Vagina (tissue), 2 donors: Measurements from ENCODE around the gene ST6GALNAC4. TPM values are rescaled to one million over a fixed set of nuclear protein-coding genes. Genes with fewer than 3 reads are reported as not detected.

ENCODE experiments used
- DNase-seq, 2 donors: peaks; one replicate each; pipeline ENCODE4 v3.0.0-alpha.2; 2017; ENCODE audit errors: extremely low spot score in 2 of 2
- H3K27ac ChIP-seq: fragments of 200-600 bp; sonication (generic); one replicate; pipeline ENCODE4 v1.5.1; 2019
- H3K27me3 ChIP-seq: fragments of 200-600 bp; sonication (generic); one replicate; pipeline ENCODE4 v1.5.1; 2019
- H3K36me3 ChIP-seq, 2 donors: fragments of 200-600 bp; sonication (generic); one replicate each; pipeline ENCODE4 v1.5.1; 2017 to 2019
- H3K4me1 ChIP-seq: fragments of 200-600 bp; sonication (generic); one replicate; pipeline ENCODE4 v1.5.1; 2019
- H3K4me3 ChIP-seq, 2 donors: fragments of 200-600 bp; sonication (generic); 1 replicate in 1 of 2; 2 replicates in 1 of 2; pipeline ENCODE4 v1.5.1; 2016 to 2019
- H3K9me3 ChIP-seq: fragments of 200-600 bp; sonication (generic); one replicate; pipeline ENCODE4 v1.5.1; 2019
- CTCF ChIP-seq, 3 experiments: fragments of 450-650 bp in 2 of 3; fragments of 200-600 bp in 1 of 3; sonication (generic) in 1 of 3; IDR thresholded peaks; one replicate each; pipeline ENCODE4 v1.5.1; 2017 to 2019; ENCODE audit warnings: antibody characterized with exemption in 3 of 3, mild to moderate bottlenecking in 2 of 3, moderate library complexity in 2 of 3
- POLR2A ChIP-seq, 2 donors: fragments of 450-650 bp; IDR thresholded peaks; one replicate each; pipeline ENCODE4 v1.6.1; 2017; ENCODE audit warnings: antibody characterized with exemption in 2 of 2, mild to moderate bottlenecking in 2 of 2, moderate library complexity in 2 of 2
- POLR2AphosphoS5 ChIP-seq, 2 donors: sonication (generic); formaldehyde crosslinking; IDR thresholded peaks; one replicate each; pipeline ENCODE4 v1.9.0; 2017; ENCODE audit warnings: antibody characterized with exemption in 2 of 2, mild to moderate bottlenecking in 2 of 2, low read depth in 1 of 2; ENCODE audit not compliant: insufficient read depth in 1 of 2
- intact Hi-C: fragments of 100-400 bp; cut with DNase I; formaldehyde crosslinking; loops from one replicate; pipeline ENCODE4 v1.15.1; 2023
- total RNA-seq: library from RNA; depleted of rRNA; stranded (reverse); fragments of >200 nt; gene quantifications from one replicate; pipeline ENCODE4 v1.2.3, GENCODE V29; 2016

Gene ST6GALNAC4
- total RNA-seq, 1 donor from 2014 or later, result 33.1 TPM

GRCh38 chr9:127867356-127868277 lies 49.2 kb downstream of the ST6GALNAC4 start:
- DNase-seq, result no peak
- Histone ChIP-seq H3K4me3 (no peak overlapping the region), H3K4me1 (peaks cover 4% of the 10 kb centered on the region), H3K36me3 (peaks cover 0 to 18% of the 10 kb centered on the region in 2 donors), H3K27ac (no peak overlapping the region), H3K27me3 (no peaks in the 10 kb centered on the region), H3K9me3 (no peaks in the 10 kb centered on the region)
- TF ChIP-seq POLR2A (IDR thresholded peaks at IDR 0.05) (no peak), POLR2AphosphoS5 (IDR thresholded peaks at IDR 0.05; ENCODE audit: insufficient read depth in 1 of 2, low read depth in 1 of 2) (no peak), CTCF (IDR thresholded peaks at IDR 0.05) (no peak)
- intact Hi-C loops, result loop anchor here (5.0 kb wide), 1 partner anchor 80 kb away; the partner anchor contains the start of gene CDK9

GRCh38 chr9:127866535-127866934 lies 50.3 kb downstream of the ST6GALNAC4 start:
- TF ChIP-seq POLR2AphosphoS5 (IDR thresholded peaks at IDR 0.05; ENCODE audit: insufficient read depth in 1 of 2, low read depth in 1 of 2) (no peak), POLR2A (IDR thresholded peaks at IDR 0.05) (no peak), CTCF (IDR thresholded peaks at IDR 0.05) (no peak)
- intact Hi-C loops, result loop anchor here (5.0 kb wide), 1 partner anchor 79 kb away; the partner anchor contains the start of gene CDK9
- DNase-seq, result no peak
- no peak overlapping the region for H3K4me3 ChIP-seq
- no peak overlapping the region for H3K27ac ChIP-seq
- no peaks in the 10 kb centered on the region for H3K27me3 ChIP-seq
- H3K4me1 ChIP-seq, result peaks cover 15% of the 10 kb centered on the region
- H3K36me3 ChIP-seq, result peaks cover 0 to 7% of the 10 kb centered on the region in 2 donors
- no peaks in the 10 kb centered on the region for H3K9me3 ChIP-seq

GRCh38 chr9:127865645-127866464 lies 51.0 kb downstream of the ST6GALNAC4 start:
- no peaks in the 10 kb centered on the region for H3K27me3 ChIP-seq
- peaks cover 0 to 4% of the 10 kb centered on the region in 2 donors for H3K36me3 ChIP-seq
- no peaks in the 10 kb centered on the region for H3K9me3 ChIP-seq
- TF ChIP-seq POLR2A (IDR thresholded peaks at IDR 0.05) (no peak), POLR2AphosphoS5 (IDR thresholded peaks at IDR 0.05; ENCODE audit: insufficient read depth in 1 of 2, low read depth in 1 of 2) (no peak), CTCF (IDR thresholded peaks at IDR 0.05) (no peak)
- intact Hi-C loops, result loop anchor here (5.0 kb wide), 1 partner anchor 79 kb away; the partner anchor contains the start of gene CDK9
- no peak overlapping the region for H3K27ac ChIP-seq
- H3K4me3 ChIP-seq, result no peak overlapping the region
- peaks cover 19% of the 10 kb centered on the region for H3K4me1 ChIP-seq
- no peak for DNase-seq

- Histone ChIP-seq H3K27me3 (no peaks in the 10 kb centered on the region), H3K4me1 (peaks cover 21% of the 10 kb centered on the region), H3K9me3 (no peaks in the 10 kb centered on the region), H3K36me3 (peaks cover 0 to 4% of the 10 kb centered on the region in 2 donors), H3K4me3 (no peak overlapping the region), H3K27ac (no peak overlapping the region)
- intact Hi-C loops, result no loop called here
- TF ChIP-seq CTCF (IDR thresholded peaks at IDR 0.05) (no peak), POLR2AphosphoS5 (IDR thresholded peaks at IDR 0.05; ENCODE audit: insufficient read depth in 1 of 2, low read depth in 1 of 2) (no peak), POLR2A (IDR thresholded peaks at IDR 0.05) (no peak)
- DNase-seq, result no peak
Observed at GRCh38 chr9:127863191-127863621, 53.6 kb downstream of the ST6GALNAC4 start.
